Neural cell (in vitro differentiated cells): ENCODE results near the gene SMARCA1. TPM values are rescaled to one million over a fixed set of nuclear protein-coding genes. Genes with fewer than 3 reads are reported as not detected.

ENCODE experiments used
- H2AFZ ChIP-seq: fragments of 200-600, 300-800 bp; sonication (generic), shearing (Covaris generic); 2 replicates; pipeline ENCODE4 v1.6.0; 2014; ENCODE audit warnings: low read depth, mild to moderate bottlenecking, antibody characterized with exemption, low read length, moderate library complexity
- H3F3A ChIP-seq: fragments of 200-600 bp; shearing (Covaris generic); 2 replicates; pipeline ENCODE4 v1.6.1; 2016; ENCODE audit warnings: mild to moderate bottlenecking, moderate library complexity, mixed read lengths, antibody characterized with exemption, low read length; ENCODE audit not compliant: insufficient read depth, poor library complexity, severe bottlenecking
- H3K27ac ChIP-seq: fragments of 200-600, 300-800 bp; sonication (generic), shearing (Covaris generic); 2 replicates; pipeline ENCODE4 v1.5.1; 2014; ENCODE audit warnings: mild to moderate bottlenecking, low read length, moderate library complexity
- H3K27me3 ChIP-seq: fragments of 300-800, 200-600 bp; sonication (generic), shearing (Covaris generic); 2 replicates; pipeline ENCODE4 v1.6.0; 2014; ENCODE audit warnings: mild to moderate bottlenecking, low read depth, low read length, moderate library complexity; ENCODE audit not compliant: insufficient read depth
- H3K36me3 ChIP-seq: fragments of 300-800, 200-600 bp; sonication (generic), shearing (Covaris generic); 2 replicates; pipeline ENCODE4 v1.5.1; 2014; ENCODE audit warnings: mild to moderate bottlenecking, antibody characterized with exemption, low read length, moderate library complexity; ENCODE audit not compliant: insufficient read depth
- H3K4me2 ChIP-seq: fragments of 300-800, 200-600 bp; sonication (generic), shearing (Covaris generic); 2 replicates; pipeline ENCODE4 v1.6.0; 2014; ENCODE audit warnings: mild to moderate bottlenecking, low read length
- H3K4me3 ChIP-seq: fragments of 300-800, 200-600 bp; sonication (generic), shearing (Covaris generic); 2 replicates; pipeline ENCODE4 v1.5.1; 2014; ENCODE audit warnings: mild to moderate bottlenecking, low read length, moderate library complexity
- H3K79me2 ChIP-seq: fragments of 200-600 bp; shearing (Covaris generic); replicated peaks from 2 replicates; pipeline ENCODE4 v1.6.0; 2014; ENCODE audit warnings: mild to moderate bottlenecking, low read length, moderate library complexity; ENCODE audit not compliant: insufficient read depth
- H3K9ac ChIP-seq: fragments of 300-800, 200-600 bp; sonication (generic), shearing (Covaris generic); 2 replicates; pipeline ENCODE4 v1.6.1; 2016; ENCODE audit warnings: mild to moderate bottlenecking, low read length, mixed read lengths
- H3K9me2 ChIP-seq: fragments of 200-600 bp; shearing (Covaris generic); 2 replicates; pipeline ENCODE4 v1.6.1; 2016; ENCODE audit warnings: mild to moderate bottlenecking, low read length, mixed read lengths; ENCODE audit not compliant: insufficient read depth
- H3K9me3 ChIP-seq: fragments of 200-600, 300-800 bp; sonication (generic), shearing (Covaris generic); 2 replicates; pipeline ENCODE4 v1.6.1; 2016; ENCODE audit warnings: mild to moderate bottlenecking, mixed run types, low read length, moderate library complexity, mixed read lengths
- H4K20me1 ChIP-seq: fragments of 200-600 bp; shearing (Covaris generic); 2 replicates; pipeline ENCODE4 v1.6.1; 2016; ENCODE audit warnings: mild to moderate bottlenecking, mixed run types; ENCODE audit not compliant: insufficient read depth
- EP300 ChIP-seq: fragments of 450-650 bp; conservative IDR thresholded peaks from 2 replicates; pipeline ENCODE4 v1.6.1; 2014; ENCODE audit warnings: antibody characterized with exemption, mild to moderate bottlenecking, moderate library complexity; ENCODE audit not compliant: poor library complexity, severe bottlenecking
- EZH2 ChIP-seq: fragments of 200-600, 300-800 bp; shearing (Covaris generic), sonication (generic); IDR thresholded peaks from 2 replicates; pipeline ENCODE4 v1.6.1; 2014; ENCODE audit warnings: antibody characterized with exemption, low read length, borderline replicate concordance, mild to moderate bottlenecking; ENCODE audit not compliant: insufficient read depth, poor library complexity, severe bottlenecking
- MXI1 ChIP-seq: fragments of 450-650 bp; conservative IDR thresholded peaks from 2 replicates; pipeline ENCODE4 v1.6.1; 2014; ENCODE audit warnings: antibody characterized with exemption, mild to moderate bottlenecking; ENCODE audit not compliant: poor library complexity, severe bottlenecking
- POLR2AphosphoS5 ChIP-seq: IDR thresholded peaks from 2 replicates; pipeline ENCODE4 v1.6.1; 2012
- RAD21 ChIP-seq: fragments of 450-650 bp; conservative IDR thresholded peaks from 2 replicates; pipeline ENCODE4 v1.6.1; 2014; ENCODE audit warnings: antibody characterized with exemption, mild to moderate bottlenecking, moderate library complexity
- SMC3 ChIP-seq: fragments of 450-650 bp; conservative IDR thresholded peaks from 2 replicates; pipeline ENCODE4 v1.6.1; 2014; ENCODE audit warnings: antibody characterized with exemption, mild to moderate bottlenecking, moderate library complexity; ENCODE audit not compliant: poor library complexity
- TAF1 ChIP-seq: IDR thresholded peaks from 2 replicates; pipeline ENCODE4 v1.6.1; 2012; ENCODE audit warnings: low read depth
- polyA plus RNA-seq: library from polyadenylated mRNA; depleted of rRNA; stranded (reverse); fragments of >200 nt; gene quantifications from 2 replicates; pipeline ENCODE4 v1.2.3, GENCODE V29; 2014
- TF ChIP-seq, protein P1 (sequence below): IDR thresholded peaks from 2 replicates; pipeline ENCODE4 v1.6.1; 2012; ENCODE audit warnings: borderline replicate concordance
- TF ChIP-seq, protein P2 (sequence below): fragments of 450-650 bp; IDR thresholded peaks from 2 replicates; pipeline ENCODE4 v1.5.1; 2014; ENCODE audit warnings: antibody characterized with exemption, mild to moderate bottlenecking, moderate library complexity; ENCODE audit not compliant: poor library complexity, severe bottlenecking

Gene SMARCA1
- polyA plus RNA-seq, 1 donor from 2014 or later: 66.9 TPM

GRCh38 chrX:129530410-129530809 is 7.1 kb upstream of the SMARCA1 start:
- no peak overlapping the region for H3K4me2 ChIP-seq
- no peak overlapping the region for H3K27ac ChIP-seq
- no peak overlapping the region for H2AFZ ChIP-seq
- TF ChIP-seq, protein P1, sequence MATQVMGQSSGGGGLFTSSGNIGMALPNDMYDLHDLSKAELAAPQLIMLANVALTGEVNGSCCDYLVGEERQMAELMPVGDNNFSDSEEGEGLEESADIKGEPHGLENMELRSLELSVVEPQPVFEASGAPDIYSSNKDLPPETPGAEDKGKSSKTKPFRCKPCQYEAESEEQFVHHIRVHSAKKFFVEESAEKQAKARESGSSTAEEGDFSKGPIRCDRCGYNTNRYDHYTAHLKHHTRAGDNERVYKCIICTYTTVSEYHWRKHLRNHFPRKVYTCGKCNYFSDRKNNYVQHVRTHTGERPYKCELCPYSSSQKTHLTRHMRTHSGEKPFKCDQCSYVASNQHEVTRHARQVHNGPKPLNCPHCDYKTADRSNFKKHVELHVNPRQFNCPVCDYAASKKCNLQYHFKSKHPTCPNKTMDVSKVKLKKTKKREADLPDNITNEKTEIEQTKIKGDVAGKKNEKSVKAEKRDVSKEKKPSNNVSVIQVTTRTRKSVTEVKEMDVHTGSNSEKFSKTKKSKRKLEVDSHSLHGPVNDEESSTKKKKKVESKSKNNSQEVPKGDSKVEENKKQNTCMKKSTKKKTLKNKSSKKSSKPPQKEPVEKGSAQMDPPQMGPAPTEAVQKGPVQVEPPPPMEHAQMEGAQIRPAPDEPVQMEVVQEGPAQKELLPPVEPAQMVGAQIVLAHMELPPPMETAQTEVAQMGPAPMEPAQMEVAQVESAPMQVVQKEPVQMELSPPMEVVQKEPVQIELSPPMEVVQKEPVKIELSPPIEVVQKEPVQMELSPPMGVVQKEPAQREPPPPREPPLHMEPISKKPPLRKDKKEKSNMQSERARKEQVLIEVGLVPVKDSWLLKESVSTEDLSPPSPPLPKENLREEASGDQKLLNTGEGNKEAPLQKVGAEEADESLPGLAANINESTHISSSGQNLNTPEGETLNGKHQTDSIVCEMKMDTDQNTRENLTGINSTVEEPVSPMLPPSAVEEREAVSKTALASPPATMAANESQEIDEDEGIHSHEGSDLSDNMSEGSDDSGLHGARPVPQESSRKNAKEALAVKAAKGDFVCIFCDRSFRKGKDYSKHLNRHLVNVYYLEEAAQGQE: no peak
- no peak for TF ChIP-seq EZH2
- no peak for TF ChIP-seq SMC3
- no peak for TF ChIP-seq EP300
- no peak for TF ChIP-seq TAF1
- TF ChIP-seq MXI1: no peak
- no peak for TF ChIP-seq POLR2AphosphoS5
- TF ChIP-seq, protein P2, sequence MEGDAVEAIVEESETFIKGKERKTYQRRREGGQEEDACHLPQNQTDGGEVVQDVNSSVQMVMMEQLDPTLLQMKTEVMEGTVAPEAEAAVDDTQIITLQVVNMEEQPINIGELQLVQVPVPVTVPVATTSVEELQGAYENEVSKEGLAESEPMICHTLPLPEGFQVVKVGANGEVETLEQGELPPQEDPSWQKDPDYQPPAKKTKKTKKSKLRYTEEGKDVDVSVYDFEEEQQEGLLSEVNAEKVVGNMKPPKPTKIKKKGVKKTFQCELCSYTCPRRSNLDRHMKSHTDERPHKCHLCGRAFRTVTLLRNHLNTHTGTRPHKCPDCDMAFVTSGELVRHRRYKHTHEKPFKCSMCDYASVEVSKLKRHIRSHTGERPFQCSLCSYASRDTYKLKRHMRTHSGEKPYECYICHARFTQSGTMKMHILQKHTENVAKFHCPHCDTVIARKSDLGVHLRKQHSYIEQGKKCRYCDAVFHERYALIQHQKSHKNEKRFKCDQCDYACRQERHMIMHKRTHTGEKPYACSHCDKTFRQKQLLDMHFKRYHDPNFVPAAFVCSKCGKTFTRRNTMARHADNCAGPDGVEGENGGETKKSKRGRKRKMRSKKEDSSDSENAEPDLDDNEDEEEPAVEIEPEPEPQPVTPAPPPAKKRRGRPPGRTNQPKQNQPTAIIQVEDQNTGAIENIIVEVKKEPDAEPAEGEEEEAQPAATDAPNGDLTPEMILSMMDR: no peak
- no peak for TF ChIP-seq RAD21
- H3F3A ChIP-seq: no peaks in the 10 kb centered on the region
- H3K27me3 ChIP-seq: no peaks in the 10 kb centered on the region
- H3K79me2 ChIP-seq: no peaks in the 10 kb centered on the region
- no peaks in the 10 kb centered on the region for H4K20me1 ChIP-seq
- H3K4me3 ChIP-seq: no peak overlapping the region
- H3K9ac ChIP-seq: no peak overlapping the region
- H3K9me2 ChIP-seq: no peaks in the 10 kb centered on the region
- H3K36me3 ChIP-seq: no peaks in the 10 kb centered on the region
- H3K9me3 ChIP-seq: no peaks in the 10 kb centered on the region

DNA sequence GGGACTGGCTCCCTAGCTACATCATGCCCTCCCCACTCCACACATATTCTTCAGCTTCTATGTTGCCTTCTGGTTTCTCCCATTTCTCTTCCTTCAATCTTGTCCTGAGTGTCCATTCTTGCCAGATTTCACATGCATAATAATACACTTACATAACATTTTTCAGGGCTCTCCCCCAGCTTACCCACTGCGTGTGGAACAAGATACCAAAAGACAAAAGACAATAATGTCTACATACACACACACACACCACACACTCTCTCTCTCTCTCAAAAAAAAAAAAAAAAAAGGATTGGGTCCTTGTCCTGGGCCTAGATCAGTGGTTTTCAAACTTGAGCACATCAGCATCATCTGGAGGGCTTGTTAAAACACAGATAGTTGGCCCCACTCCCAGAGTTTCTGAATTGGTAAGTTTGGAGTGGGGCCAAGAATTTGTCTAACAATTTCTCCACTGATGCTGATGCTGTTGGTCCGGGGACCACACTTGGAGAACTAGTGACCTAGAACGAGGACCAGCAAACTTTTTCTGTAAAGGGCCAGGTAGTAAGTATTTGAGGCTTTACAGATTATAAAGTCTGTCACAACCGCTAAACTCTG is 6.5 kb upstream of the SMARCA1 start:
- H3K9me3 ChIP-seq: no peaks in the 10 kb centered on the region
- H3K79me2 ChIP-seq: no peaks in the 10 kb centered on the region
- no peaks in the 10 kb centered on the region for H3K36me3 ChIP-seq
- no peak overlapping the region for H3K27ac ChIP-seq
- no peak overlapping the region for H2AFZ ChIP-seq
- no peaks in the 10 kb centered on the region for H3F3A ChIP-seq
- H3K9me2 ChIP-seq: no peaks in the 10 kb centered on the region
- no peaks in the 10 kb centered on the region for H4K20me1 ChIP-seq
- H3K4me2 ChIP-seq: no peak overlapping the region
- TF ChIP-seq, protein P2: no peak
- TF ChIP-seq, protein P1: no peak
- TF ChIP-seq EZH2 (no peak), TAF1 (no peak), RAD21 (no peak), SMC3 (no peak), MXI1 (no peak), POLR2AphosphoS5 (no peak)
- no peaks in the 10 kb centered on the region for H3K27me3 ChIP-seq
- H3K4me3 ChIP-seq: no peak overlapping the region
- H3K9ac ChIP-seq: no peak overlapping the region
